ENCODE data around the gene IMPDH1. TPM values are rescaled to one million over a fixed set of nuclear protein-coding genes. Genes with fewer than 3 reads are reported as not detected.
A peak's percentile ranks its signal among the peaks of the same experiment; 100 is the strongest.

The IMPDH1 gene
- total and polyA plus RNA-seq, 10 of the 15 experiments (the other 5 are each of a cell fraction or from before 2014, with no cell fraction given) = 0.50 to 61.3 (median 41.8) TPM

GRCh38 chr7:128455543-128456254, 45.9 kb upstream of the IMPDH1 start, which contains the start of gene HILPDA (continued):
- TF ChIP-seq ZBTB11 (CRISPR knock-in tag; IDR thresholded peaks at IDR 0.05) (no peak), BRCA1 (IDR thresholded peaks at IDR 0.05; ENCODE audit: low read depth, low read length) (no peak), SMAD1 (IDR thresholded peaks at IDR 0.05; ENCODE audit: low read depth, partially characterized antibody) (no peak), RBBP5 (conservative IDR thresholded peaks at IDR 0.05) (no peak), IRF5 (IDR thresholded peaks at IDR 0.05; ENCODE audit: borderline replicate concordance) (no peak), POU2F2 (IDR thresholded peaks at IDR 0.05; ENCODE audit: borderline replicate concordance, low read depth, low read length) (peak; percentile 8; the same call in 1 of the 3 replicates), ZNF217 (IDR thresholded peaks at IDR 0.05) (no peak), MEF2B (IDR thresholded peaks at IDR 0.05; ENCODE audit: partially characterized antibody, poor library complexity, severe bottlenecking) (peak; percentile 55), HSF1 (IDR thresholded peaks at IDR 0.05; ENCODE audit: low read depth, low read length) (no peak), RELB (IDR thresholded peaks at IDR 0.05; ENCODE audit: low read depth) (peak; percentile 26; the same call in 1 of the 2 replicates), TCF3 (IDR thresholded peaks at IDR 0.05; ENCODE audit: borderline replicate concordance, insufficient read depth, low read depth, low read length) (no peak), BACH1 (IDR thresholded peaks at IDR 0.05; ENCODE audit: borderline replicate concordance) (peak; percentile 96), JUNB (IDR thresholded peaks at IDR 0.05) (peak; percentile 78), MYB (IDR thresholded peaks at IDR 0.05; ENCODE audit: borderline replicate concordance, low read depth, low read length) (no peak), NRF1 (conservative IDR thresholded peaks at IDR 0.05; ENCODE audit: low read depth, low read length) (peak; percentile 86), CUX1 (IDR thresholded peaks at IDR 0.05; ENCODE audit: insufficient replicate concordance, low read depth, low read length) (no peak)

Measured in GM12878 (cell line).